HUES48 (cell line): ENCODE measurements around the gene FCRL1.

Experiments used
- H3K27ac ChIP-seq: one replicate; pipeline ENCODE4 v1.7.0; 2013; ENCODE audit warnings: low read depth, low read length, inconsistent platforms
- H3K27me3 ChIP-seq: 2 replicates; pipeline ENCODE4 v1.6.1; 2013; ENCODE audit warnings: mild to moderate bottlenecking, low read length; ENCODE audit not compliant: control insufficient read depth, insufficient read depth
- H3K36me3 ChIP-seq: 2 replicates; pipeline ENCODE4 v1.6.1; 2013; ENCODE audit warnings: low read length; ENCODE audit not compliant: control insufficient read depth, insufficient read depth
- H3K4me1 ChIP-seq: 2 replicates; pipeline ENCODE4 v1.6.1; 2013; ENCODE audit warnings: mild to moderate bottlenecking, low read length; ENCODE audit not compliant: control insufficient read depth, insufficient read depth
- H3K4me3 ChIP-seq: 2 replicates; pipeline ENCODE4 v1.5.1; 2013; ENCODE audit warnings: mild to moderate bottlenecking, low read depth, low read length
- H3K9ac ChIP-seq: 2 replicates; pipeline ENCODE4 v1.6.1; 2013; ENCODE audit warnings: mild to moderate bottlenecking, low read depth, low read length, moderate library complexity
- H3K9me3 ChIP-seq: 2 replicates; pipeline ENCODE4 v1.6.1; 2013; ENCODE audit warnings: low read length; ENCODE audit not compliant: control insufficient read depth, insufficient read depth

The FCRL1 gene

GRCh38 chr1:157771661-157772425 is 48.1 kb downstream of the FCRL1 start:
- no peak overlapping the region for H3K27ac ChIP-seq
- no peak overlapping the region for H3K9ac ChIP-seq
- no peaks in the 10 kb centered on the region for H3K4me1 ChIP-seq
- H3K36me3 ChIP-seq, result no peaks in the 10 kb centered on the region
- no peak overlapping the region for H3K4me3 ChIP-seq
- H3K9me3 ChIP-seq, result no peaks in the 10 kb centered on the region
- no peaks in the 10 kb centered on the region for H3K27me3 ChIP-seq

GRCh38 chr1:157770442-157771043 is 49.4 kb downstream of the FCRL1 start:
- no peaks in the 10 kb centered on the region for H3K4me1 ChIP-seq

GRCh38 chr1:157766792-157767191 is 53.1 kb downstream of the FCRL1 start:
- no peaks in the 10 kb centered on the region for H3K4me1 ChIP-seq
- H3K4me3 ChIP-seq, result no peak overlapping the region
- H3K9me3 ChIP-seq, result no peaks in the 10 kb centered on the region
- no peak overlapping the region for H3K9ac ChIP-seq
- H3K36me3 ChIP-seq, result no peaks in the 10 kb centered on the region
- H3K27me3 ChIP-seq, result no peaks in the 10 kb centered on the region
- H3K27ac ChIP-seq, result no peak overlapping the region

More at GRCh38 chr1:157770442-157771043, 49.4 kb downstream of the FCRL1 start:
- H3K36me3 ChIP-seq, result no peaks in the 10 kb centered on the region
- H3K9me3 ChIP-seq, result no peaks in the 10 kb centered on the region
- no peaks in the 10 kb centered on the region for H3K27me3 ChIP-seq
- no peak overlapping the region for H3K4me3 ChIP-seq
- no peak overlapping the region for H3K9ac ChIP-seq
- H3K27ac ChIP-seq, result no peak overlapping the region

- no peaks in the 10 kb centered on the region for H3K27me3 ChIP-seq
- H3K4me1 ChIP-seq, result peaks cover 11% of the 10 kb centered on the region
- no peak overlapping the region for H3K9ac ChIP-seq
- H3K36me3 ChIP-seq, result no peaks in the 10 kb centered on the region
- no peak overlapping the region for H3K27ac ChIP-seq
- 0 out of 2 replicates have a peak, but pooled peaks cover 6% of the 10 kb centered on the region for H3K9me3 ChIP-seq
- H3K4me3 ChIP-seq, result no peak overlapping the region
These were observed 61.9 kb downstream of the FCRL1 start for GRCh38 chr1:157758018-157758417.

- Histone ChIP-seq H3K9ac (no peak overlapping the region), H3K9me3 (no peaks in the 10 kb centered on the region), H3K27ac (no peak overlapping the region), H3K4me3 (no peak overlapping the region), H3K4me1 (peaks cover 11% of the 10 kb centered on the region), H3K27me3 (no peaks in the 10 kb centered on the region), H3K36me3 (no peaks in the 10 kb centered on the region)
These were observed 66.3 kb downstream of the FCRL1 start for GRCh38 chr1:157753611-157754010.

GRCh38 chr1:157751283-157751682 is 68.6 kb downstream of the FCRL1 start:
- Histone ChIP-seq H3K9me3 (no peaks in the 10 kb centered on the region), H3K4me3 (no peak overlapping the region), H3K9ac (no peak overlapping the region), H3K27me3 (no peaks in the 10 kb centered on the region), H3K4me1 (peaks cover 11% of the 10 kb centered on the region), H3K27ac (no peak overlapping the region), H3K36me3 (no peaks in the 10 kb centered on the region)

- H3K36me3 ChIP-seq, result no peaks in the 10 kb centered on the region
- H3K9ac ChIP-seq, result no peak overlapping the region
- no peak overlapping the region for H3K4me3 ChIP-seq
- no peaks in the 10 kb centered on the region for H3K9me3 ChIP-seq
- peaks cover 1% of the 10 kb centered on the region for H3K4me1 ChIP-seq
- no peaks in the 10 kb centered on the region for H3K27me3 ChIP-seq
- H3K27ac ChIP-seq, result no peak overlapping the region
These were observed 71.6 kb downstream of the FCRL1 start for GRCh38 chr1:157748262-157748817.
